ENCODE data around the gene KCNJ16. TPM values are rescaled to one million over a fixed set of nuclear protein-coding genes. Genes with fewer than 3 reads are reported as not detected.

The KCNJ16 gene
- total RNA-seq, 4 donors from 2014 or later = 0.57 to 0.67 TPM; not detected in 2

DNA sequence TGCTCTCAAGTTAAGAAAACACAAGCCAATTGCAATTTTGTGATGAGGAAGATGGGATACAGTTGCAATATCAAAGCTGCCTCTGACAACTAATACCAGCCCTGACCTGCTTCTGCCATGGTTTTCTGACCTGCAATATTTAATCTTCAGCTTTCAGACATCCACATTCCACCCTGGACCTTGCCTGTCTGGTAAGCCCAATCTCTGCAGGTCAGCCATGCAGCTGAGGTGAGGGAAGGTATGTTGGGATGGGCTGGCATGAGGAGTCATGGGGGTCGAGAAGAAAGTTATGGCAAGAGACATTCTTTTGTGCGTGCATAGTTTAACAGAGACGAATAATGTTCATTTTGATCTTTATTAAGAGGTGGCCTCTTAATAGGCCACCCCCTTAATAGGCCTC, 31.5 kb downstream of the KCNJ16 start:
- no peak for DNase-seq
- H3K9me3 ChIP-seq = no peaks in the 10 kb centered on the region
- H3K27ac ChIP-seq = no peak overlapping the region
- H3K4me1 ChIP-seq = no peaks in the 10 kb centered on the region
- no peaks in the 10 kb centered on the region for H3K36me3 ChIP-seq
- no peak for TF ChIP-seq POLR2A (IDR thresholded peaks at IDR 0.05)
- TF ChIP-seq, protein P1, sequence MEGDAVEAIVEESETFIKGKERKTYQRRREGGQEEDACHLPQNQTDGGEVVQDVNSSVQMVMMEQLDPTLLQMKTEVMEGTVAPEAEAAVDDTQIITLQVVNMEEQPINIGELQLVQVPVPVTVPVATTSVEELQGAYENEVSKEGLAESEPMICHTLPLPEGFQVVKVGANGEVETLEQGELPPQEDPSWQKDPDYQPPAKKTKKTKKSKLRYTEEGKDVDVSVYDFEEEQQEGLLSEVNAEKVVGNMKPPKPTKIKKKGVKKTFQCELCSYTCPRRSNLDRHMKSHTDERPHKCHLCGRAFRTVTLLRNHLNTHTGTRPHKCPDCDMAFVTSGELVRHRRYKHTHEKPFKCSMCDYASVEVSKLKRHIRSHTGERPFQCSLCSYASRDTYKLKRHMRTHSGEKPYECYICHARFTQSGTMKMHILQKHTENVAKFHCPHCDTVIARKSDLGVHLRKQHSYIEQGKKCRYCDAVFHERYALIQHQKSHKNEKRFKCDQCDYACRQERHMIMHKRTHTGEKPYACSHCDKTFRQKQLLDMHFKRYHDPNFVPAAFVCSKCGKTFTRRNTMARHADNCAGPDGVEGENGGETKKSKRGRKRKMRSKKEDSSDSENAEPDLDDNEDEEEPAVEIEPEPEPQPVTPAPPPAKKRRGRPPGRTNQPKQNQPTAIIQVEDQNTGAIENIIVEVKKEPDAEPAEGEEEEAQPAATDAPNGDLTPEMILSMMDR (IDR thresholded peaks at IDR 0.05) = no peak
- no peak overlapping the region for H3K4me3 ChIP-seq
- no peaks in the 10 kb centered on the region for H3K27me3 ChIP-seq

- no peak overlapping the region for H3K4me3 ChIP-seq
- H3K27me3 ChIP-seq = no peaks in the 10 kb centered on the region
- no peaks in the 10 kb centered on the region for H3K36me3 ChIP-seq
- H3K9me3 ChIP-seq = no peaks in the 10 kb centered on the region
- H3K4me1 ChIP-seq = no peaks in the 10 kb centered on the region
- TF ChIP-seq, protein P1 (IDR thresholded peaks at IDR 0.05) = no peak
- no peak for TF ChIP-seq POLR2A (IDR thresholded peaks at IDR 0.05)
- H3K27ac ChIP-seq = no peak overlapping the region
- DNase-seq = no peak
Measured at GRCh38 chr17:70107441-70107840, 32.4 kb downstream of the KCNJ16 start.

- no peaks in the 10 kb centered on the region for H3K27me3 ChIP-seq
Measured at GRCh38 chr17:70107904-70108565, 33.0 kb downstream of the KCNJ16 start.

GRCh38 chr17:70109497-70109896, 34.5 kb downstream of the KCNJ16 start:
- TF ChIP-seq POLR2A (IDR thresholded peaks at IDR 0.05) = no peak
- TF ChIP-seq, protein P1 (IDR thresholded peaks at IDR 0.05) = no peak
- no peak for DNase-seq
- H3K4me3 ChIP-seq = no peak overlapping the region
- H3K27ac ChIP-seq = no peak overlapping the region
- H3K4me1 ChIP-seq = no peaks in the 10 kb centered on the region
- no peaks in the 10 kb centered on the region for H3K9me3 ChIP-seq
- H3K36me3 ChIP-seq = no peaks in the 10 kb centered on the region
- no peaks in the 10 kb centered on the region for H3K27me3 ChIP-seq

More at GRCh38 chr17:70107904-70108565, 33.0 kb downstream of the KCNJ16 start:
- no peak overlapping the region for H3K27ac ChIP-seq
- H3K9me3 ChIP-seq = no peaks in the 10 kb centered on the region
- H3K4me1 ChIP-seq = no peaks in the 10 kb centered on the region
- DNase-seq = no peak
- TF ChIP-seq POLR2A (IDR thresholded peaks at IDR 0.05) = no peak
- TF ChIP-seq, protein P1 (IDR thresholded peaks at IDR 0.05) = no peak
- no peaks in the 10 kb centered on the region for H3K36me3 ChIP-seq
- no peak overlapping the region for H3K4me3 ChIP-seq

- DNase-seq = peak in 2 of 3 donors; percentile 49 to 53
Measured at GRCh38 chr17:70110443-70110880, 35.4 kb downstream of the KCNJ16 start.

More at GRCh38 chr17:70110443-70110880, 35.4 kb downstream of the KCNJ16 start:
- Histone ChIP-seq H3K27me3 (no peaks in the 10 kb centered on the region), H3K4me1 (no peaks in the 10 kb centered on the region), H3K27ac (no peak overlapping the region), H3K4me3 (no peak overlapping the region), H3K36me3 (no peaks in the 10 kb centered on the region), H3K9me3 (no peaks in the 10 kb centered on the region)
- no peak for TF ChIP-seq POLR2A (IDR thresholded peaks at IDR 0.05)
- TF ChIP-seq, protein P1 (IDR thresholded peaks at IDR 0.05) = no peak
